SH-SY5Y (cell line): Measurements from ENCODE around the gene SHROOM2.

Experiments
- GATA2 ChIP-seq: IDR thresholded peaks from 2 replicates; pipeline ENCODE4 v1.6.1; 2011; ENCODE audit warnings: mild to moderate bottlenecking, low read depth, low read length
- GATA3 ChIP-seq: IDR thresholded peaks from 2 replicates; pipeline ENCODE4 v1.6.1; 2011; ENCODE audit warnings: low read depth, mild to moderate bottlenecking, low read length, moderate library complexity

DNA sequence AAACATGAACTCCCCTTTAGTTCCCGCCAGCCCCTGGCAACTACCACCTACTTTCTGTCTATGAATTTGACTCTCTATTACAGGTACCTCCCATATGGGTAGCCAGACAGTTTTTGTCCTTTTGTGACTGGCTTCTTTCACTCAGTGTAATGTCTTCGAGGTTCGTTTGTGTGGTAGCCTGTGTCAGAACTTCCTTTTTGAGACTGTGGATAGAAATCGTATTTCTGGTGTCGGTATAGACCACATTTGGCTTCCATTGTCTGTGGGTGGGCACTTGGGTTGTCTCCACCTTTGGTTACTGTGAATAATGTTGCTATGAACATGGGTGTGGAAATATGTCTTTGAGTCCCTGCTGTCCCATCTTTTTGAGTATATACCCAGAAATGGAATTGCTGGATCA is 175.5 kb downstream of the SHROOM2 start:
- TF ChIP-seq GATA3 (no peak), GATA2 (no peak)
